ENCODE results near the gene HAPLN3.
"Not testable (repeated sequence)": the region's sequence is repeated elsewhere in the genome, so short reads cannot be mapped to it uniquely, and the experiment has no call there.

Gene HAPLN3

GRCh38 chr15:88894819-88895767 lies at the start of gene HAPLN3:
Gene HAPLN3 (minus strand): TSS chr15:88895544. CDS start chr15:88887298, 8,246 bp downstream.
- DNase-seq, result no peak

DNA sequence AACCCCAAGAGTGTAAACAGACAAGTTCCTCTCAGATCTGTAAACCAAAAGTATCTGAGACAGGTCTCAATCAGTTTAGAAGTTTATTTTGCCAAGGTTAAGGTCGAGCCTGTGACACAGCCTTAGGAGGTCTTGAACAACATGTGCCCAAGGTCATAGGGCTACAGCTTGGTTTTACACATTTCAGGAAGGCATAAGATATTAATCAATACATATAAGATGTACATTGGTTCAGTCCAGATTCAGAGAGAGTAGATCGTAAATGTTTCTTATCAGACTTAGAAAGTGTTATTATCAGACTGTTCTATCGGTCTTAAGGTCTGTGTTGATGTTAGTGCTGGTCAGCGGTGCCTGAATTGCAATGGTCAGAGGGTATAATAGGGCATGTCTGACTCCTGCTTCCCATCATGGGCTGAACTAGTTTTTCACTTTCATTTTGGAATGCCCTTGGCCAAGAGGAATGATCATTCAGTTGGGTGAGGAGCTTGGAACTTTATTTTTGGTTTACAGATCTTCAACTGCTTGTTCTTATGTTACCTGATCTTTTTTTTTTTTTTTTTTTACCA lies 44.8 kb upstream of the HAPLN3 start:
- no peak for DNase-seq

DNA sequence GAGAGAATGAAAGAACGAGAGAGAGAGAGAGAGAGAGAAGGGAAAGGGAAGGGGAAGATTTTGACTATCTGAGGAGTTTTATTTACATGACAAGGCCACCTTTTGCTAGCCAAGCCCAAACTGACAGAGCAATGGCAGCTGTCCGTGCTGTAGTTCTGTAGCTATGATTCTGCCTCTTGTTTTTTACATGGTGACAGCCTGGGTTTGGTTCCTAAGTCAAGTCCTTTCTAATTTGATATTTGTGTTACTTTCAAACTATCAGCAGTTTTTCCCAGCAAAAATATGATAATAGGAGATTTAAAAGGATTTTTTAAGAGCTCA lies 44.1 kb upstream of the HAPLN3 start:
- no peak for DNase-seq

DNA sequence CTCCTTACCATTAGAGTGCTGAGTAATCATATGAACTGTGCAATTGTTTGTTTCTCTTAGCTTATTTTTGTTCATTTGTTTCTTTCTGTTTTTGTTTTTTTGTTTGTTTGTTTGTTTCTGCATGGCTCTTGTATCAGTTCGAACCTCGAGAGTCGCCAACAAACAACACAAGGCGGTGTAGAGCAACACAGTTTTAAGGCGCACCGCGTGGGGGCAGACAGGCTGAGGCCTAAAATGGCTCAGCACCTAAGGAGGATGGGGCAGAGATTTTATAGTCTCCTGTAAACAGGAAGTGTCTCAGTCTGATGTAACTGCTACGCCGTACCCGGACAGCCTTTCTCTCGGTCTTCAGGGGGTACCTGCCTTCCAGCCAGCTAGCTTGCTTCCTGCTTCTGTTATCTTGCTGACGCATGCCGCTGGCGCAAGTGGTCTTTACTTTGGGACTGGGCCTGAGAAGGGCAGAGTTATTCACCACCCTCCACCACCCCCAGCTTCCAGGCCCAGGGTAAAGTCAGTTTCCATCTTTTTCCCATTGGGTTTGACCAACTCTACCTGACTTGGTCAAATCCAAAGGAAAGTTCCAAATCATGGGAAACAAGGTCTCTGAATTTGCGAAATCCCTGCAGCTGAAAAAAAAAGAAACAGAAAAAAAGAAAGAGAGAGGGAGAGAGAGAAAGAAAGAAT lies 43.6 kb upstream of the HAPLN3 start:
- no peak for DNase-seq

DNA sequence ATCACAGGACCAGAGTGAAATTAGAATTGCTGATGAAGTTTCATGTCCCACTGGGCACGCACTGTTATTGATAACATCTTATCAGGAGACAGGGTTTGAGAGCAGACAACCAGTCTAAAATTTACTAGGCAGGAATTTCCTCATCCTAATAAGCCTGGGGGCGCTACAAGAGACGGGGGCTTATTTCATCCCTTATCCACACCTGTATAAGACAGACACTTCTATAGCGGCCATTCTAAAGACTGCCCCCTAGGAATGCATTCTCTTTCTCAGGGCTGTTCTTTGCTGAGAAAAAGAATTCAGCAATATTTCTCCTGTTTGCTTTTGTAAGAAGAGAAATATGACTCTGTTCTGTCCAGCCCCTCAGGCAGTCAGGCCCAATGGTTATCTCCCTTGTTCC lies 39.1 kb upstream of the HAPLN3 start:
- not testable (repeated sequence) for DNase-seq

DNA sequence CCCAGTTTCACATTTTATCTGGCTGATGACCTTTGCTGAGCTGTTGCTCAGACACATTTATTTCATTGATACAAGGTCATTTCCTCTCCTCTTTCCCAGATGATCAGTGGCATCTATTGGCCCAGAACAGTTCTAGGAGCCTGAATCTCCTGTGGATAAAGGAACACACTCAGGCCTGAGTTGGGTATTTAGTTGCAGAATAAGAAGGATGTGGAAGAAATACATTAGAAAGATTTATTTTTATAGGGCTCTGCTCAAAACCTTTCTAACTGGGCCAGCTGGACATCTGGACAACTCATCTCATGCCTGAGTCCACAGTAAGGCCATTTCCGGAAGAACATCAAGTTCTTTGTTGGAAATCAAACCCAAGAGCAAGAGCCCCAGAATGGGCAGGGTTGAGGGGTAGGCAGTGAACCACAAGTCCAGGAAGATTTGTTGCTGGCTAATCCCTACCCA lies 37.6 kb upstream of the HAPLN3 start:
- DNase-seq, result no peak

GRCh38 chr15:88932271-88932874 lies 37.0 kb upstream of the HAPLN3 start:
- no peak for DNase-seq

DNA sequence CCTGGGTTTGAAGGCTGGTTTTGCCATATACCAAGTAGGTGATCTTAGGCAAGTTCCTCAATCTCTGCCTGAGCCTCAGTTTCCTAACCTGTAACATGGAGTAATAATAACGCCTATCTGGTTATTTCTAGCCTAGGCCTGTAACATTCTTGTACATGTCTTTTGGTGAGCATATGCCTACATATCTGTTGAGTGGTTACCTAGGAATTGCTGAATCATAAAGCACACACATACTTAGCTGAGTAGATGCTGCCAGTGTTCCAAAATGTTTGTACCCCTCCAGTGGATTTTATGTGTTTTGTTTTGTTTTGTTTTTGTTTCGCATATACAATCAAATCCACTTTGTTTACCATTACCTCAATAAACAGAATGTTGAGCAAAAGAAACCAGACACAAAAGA lies 35.2 kb upstream of the HAPLN3 start:
- DNase-seq, result no peak

GRCh38 chr15:88929358-88930098 lies 34.2 kb upstream of the HAPLN3 start:
- DNase-seq, result not testable (repeated sequence)

DNA sequence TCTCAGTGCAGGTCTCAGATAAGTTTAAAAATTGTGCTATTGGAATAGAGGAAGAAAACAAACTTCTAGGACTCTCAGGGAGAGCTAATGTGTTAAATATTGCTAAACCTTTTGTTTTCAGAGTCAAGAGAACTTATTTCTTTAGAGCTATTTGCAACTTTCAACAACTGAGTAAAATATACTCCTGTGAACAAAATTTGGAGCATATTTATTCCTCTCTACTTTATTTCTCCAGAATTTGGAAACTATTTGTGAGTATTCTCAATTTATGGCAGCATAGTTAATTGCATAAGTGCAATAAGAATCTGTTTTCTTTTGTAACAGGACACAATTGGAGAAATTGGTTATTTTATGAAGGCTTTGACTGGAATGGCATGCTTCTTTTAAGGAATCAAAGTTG lies 32.8 kb upstream of the HAPLN3 start:
- not testable (repeated sequence) for DNase-seq

GRCh38 chr15:88925648-88926047 lies 30.3 kb upstream of the HAPLN3 start:
- DNase-seq, result not testable (repeated sequence)

DNA sequence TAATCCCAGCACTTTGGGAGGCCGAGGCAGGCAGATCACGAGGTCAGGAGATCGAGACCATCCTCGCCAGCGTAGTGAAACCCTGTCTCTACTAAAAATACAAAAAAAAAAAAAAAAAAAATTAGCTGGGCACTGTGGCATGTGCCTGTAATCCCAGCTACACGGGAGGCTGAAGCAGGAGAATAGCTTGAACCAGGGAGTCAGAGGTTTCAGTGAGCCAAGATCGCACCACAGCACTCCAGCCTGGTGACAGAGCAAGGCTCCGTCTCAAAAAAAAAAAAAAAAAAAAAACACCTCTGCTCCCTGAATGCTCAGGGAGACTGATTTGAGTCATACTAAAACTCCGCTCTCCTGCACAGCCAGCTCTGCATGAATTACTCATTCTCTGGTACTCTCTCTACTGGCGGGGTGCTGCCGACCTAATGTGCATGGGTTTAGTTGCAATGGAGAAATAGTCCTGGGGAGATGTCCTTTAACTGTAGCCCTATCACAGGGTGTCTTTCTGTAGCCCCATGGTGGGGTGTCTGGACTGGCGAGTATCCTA lies 25.6 kb upstream of the HAPLN3 start:
- DNase-seq, result not testable (repeated sequence)

DNA sequence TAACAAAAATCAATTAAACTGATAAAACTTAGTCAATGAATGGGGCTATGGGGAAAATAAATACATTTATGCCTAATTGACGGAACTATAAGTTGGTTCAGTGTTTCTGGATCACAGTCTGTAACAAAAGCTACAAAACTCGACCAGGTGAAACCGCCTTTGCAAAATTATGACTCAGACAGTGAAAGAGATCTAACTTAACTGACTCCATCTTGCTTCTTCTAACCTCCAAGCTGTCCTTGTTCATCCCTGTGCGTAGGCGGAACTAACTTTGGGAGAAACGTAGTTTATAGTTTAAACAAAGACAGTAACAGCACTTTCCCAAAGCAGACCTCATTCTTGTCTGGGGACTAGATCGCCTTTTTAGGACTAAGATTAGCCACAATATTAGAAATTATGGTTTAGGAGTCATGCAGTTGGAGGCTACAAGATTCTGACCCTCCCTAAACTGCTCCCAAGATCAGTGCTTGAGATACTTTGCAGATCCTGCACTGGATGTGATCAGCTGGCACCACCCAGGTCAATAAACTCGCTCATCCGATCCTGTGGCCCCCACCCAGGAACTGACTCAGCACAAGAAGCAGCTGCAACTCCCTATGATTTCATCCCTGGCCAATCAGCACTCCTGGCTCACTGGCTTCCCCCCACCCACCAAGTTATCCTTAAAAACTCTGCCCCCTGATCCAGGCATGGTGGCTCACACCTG lies 25.0 kb upstream of the HAPLN3 start:
- DNase-seq, result no peak

DNA sequence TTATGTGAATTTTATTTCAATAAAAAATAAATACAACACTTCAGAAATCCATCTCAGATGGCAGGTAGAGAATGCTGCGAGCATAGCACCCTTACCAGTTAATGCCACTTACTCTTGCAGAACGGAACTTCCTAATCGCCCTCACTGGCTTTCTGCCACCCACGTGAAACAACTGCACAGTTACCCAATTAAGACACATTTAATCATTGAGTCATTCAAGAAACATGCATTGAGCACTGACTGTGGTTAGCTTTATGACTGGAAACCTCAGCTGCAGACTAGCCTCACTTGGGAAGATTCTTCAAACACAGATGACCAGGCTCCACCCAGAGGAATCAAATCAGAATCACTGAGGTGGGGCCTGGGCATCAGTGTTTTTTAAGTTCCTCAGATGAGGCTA lies 23.4 kb upstream of the HAPLN3 start:
- DNase-seq, result no peak

GRCh38 chr15:88917760-88918159 lies 22.4 kb upstream of the HAPLN3 start:
- DNase-seq, result no peak

GRCh38 chr15:88915354-88915753 lies 20.0 kb upstream of the HAPLN3 start:
- no peak for DNase-seq

DNA sequence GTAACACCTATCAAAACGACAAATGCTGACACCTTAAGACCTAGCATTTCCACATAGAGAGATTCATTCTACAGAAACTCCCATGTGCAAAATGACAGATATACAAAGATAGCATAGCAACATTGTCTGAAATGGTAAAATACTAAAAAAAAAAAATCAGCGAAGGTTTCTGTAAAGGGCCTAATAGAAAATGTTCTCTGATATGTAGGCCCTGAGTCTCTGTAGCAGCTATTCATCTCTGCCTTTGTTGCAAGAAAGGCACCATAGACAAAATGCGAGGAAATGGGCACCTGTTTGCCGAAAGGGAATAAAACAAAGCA lies 18.5 kb upstream of the HAPLN3 start:
- no peak for DNase-seq

DNA sequence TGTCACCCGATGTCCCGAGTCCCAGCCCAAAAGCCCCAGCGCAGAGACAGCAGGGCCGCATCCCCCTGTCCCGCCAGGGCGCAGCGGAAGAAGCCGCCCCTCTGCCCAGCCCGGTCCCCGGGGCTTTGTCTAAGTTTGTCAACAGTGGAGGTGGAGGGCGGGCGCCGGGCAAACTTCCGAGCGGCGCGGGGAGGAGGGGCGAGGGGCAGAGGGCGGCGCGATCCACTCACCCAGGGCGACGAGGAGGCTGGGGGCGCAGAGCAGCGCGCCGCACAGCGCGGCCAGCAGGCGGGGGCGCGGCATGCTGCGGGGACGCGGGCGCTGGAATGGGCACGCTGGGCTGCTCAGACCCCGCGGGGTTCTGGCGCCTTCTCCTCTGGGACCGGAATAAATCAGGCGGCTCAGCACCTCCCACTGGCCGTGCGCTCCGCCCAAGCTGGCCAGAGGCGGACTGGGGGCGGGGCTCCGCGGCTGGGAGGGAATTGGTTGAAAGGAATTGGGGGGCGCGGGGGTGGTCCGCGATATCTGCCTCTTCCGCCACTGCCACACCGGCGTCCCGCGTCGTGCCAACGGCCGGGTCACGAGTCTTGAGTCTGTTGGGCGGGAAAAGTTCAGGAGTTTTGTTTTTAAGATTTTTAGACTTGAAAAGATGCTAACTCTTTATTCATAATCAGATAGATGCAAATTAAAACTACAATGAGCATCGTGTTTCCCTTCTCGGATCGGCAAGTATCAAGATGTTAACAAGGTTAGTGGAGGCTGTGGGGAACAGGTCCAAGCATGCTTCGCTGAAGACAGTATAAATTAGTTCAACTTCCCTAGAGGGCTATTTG lies 17.9 kb upstream of the HAPLN3 start, which contains the start of gene MFGE8:
Gene MFGE8 (minus strand): TSS at position 363 of the 833 bp plus-strand sequence. CDS start 60 bp downstream, at position 303.
- DNase-seq, result no peak

DNA sequence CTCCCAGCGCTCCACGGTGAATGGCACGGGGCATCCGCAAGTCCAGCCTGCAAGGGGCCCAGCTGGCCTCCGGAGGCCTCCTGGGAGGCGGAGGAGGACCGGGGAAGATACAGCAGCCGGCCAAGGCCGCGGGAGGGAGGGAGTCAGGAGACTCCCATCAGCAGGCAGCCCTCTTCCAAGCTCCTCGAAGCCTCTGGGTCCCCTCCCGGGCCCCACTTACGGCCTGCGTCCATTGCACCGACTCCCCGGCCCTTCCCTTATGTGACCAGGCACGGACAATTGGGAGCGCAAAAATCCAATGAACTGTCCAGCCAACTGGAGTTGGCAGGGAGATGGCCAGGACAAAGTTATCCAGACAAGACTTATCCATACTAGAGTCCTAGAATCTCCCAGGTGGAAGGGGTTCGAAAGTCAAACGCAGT lies 17.2 kb upstream of the HAPLN3 start:
- no peak for DNase-seq

DNA sequence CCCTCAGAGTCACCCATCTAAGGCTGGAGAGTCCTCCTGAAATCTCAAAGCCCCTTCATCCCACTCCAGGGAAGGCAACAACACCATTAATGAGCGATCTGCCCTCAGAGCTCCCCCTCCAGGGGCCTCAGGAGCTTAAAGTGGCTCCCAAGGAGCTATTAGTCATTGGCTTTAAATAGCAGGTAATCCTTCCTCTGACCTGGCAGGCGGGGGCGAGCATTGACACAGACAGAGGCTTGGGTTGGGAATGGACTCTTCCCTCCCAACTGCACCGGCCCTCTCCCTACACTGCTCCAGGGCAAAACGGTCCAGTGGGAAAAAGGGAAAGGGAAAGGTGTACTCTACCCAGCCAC lies 16.4 kb upstream of the HAPLN3 start:
- no peak for DNase-seq
